HG03520 (cell line): ENCODE results near the gene MTX1.
A peak's percentile ranks its signal among the peaks of the same experiment; 100 is the strongest.
"Not testable (repeated sequence)": the region's sequence is repeated elsewhere in the genome, so short reads cannot be mapped to it uniquely, and the experiment has no call there.

ENCODE experiments used
- ATAC-seq: cut with Tn5 transposase; IDR thresholded peaks from one replicate; pipeline ENCODE4 v1.9.1; 2021; ENCODE audit warnings: mild to moderate bottlenecking, moderate library complexity; ENCODE audit not compliant: unreplicated experiment

The MTX1 gene

GRCh38 chr1:155186794-155187455 lies 21.6 kb upstream of the MTX1 start:
- no peak for ATAC-seq

DNA sequence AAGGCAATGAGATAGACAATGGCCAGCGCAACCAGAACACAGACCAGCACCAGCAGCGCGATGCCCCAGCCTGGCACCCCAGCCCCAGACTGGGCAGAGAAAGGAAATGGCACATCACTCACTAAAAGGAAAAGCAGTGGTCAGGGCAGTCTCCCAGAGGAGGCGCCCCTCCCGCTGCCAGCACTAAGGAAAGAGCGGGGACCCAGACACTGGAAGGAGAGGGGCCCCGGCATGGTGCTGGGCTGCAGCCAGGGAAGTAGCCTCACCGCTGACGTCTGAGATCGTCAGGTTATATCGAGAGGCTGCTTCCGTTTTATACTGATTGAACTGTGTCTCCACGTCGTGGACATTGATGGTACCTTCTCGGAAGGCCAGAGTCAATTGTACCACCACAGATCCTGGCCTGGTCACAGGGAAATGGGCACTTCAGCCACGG lies 21.0 kb upstream of the MTX1 start:
- no peak for ATAC-seq

GRCh38 chr1:155188268-155188667 lies 20.2 kb upstream of the MTX1 start:
- no peak for ATAC-seq

GRCh38 chr1:155189926-155190325 lies 18.6 kb upstream of the MTX1 start:
- not testable (repeated sequence) for ATAC-seq

GRCh38 chr1:155191904-155192303 lies 16.6 kb upstream of the MTX1 start:
- no peak for ATAC-seq

GRCh38 chr1:155192346-155193274 lies 15.9 kb upstream of the MTX1 start:
- no peak for ATAC-seq

DNA sequence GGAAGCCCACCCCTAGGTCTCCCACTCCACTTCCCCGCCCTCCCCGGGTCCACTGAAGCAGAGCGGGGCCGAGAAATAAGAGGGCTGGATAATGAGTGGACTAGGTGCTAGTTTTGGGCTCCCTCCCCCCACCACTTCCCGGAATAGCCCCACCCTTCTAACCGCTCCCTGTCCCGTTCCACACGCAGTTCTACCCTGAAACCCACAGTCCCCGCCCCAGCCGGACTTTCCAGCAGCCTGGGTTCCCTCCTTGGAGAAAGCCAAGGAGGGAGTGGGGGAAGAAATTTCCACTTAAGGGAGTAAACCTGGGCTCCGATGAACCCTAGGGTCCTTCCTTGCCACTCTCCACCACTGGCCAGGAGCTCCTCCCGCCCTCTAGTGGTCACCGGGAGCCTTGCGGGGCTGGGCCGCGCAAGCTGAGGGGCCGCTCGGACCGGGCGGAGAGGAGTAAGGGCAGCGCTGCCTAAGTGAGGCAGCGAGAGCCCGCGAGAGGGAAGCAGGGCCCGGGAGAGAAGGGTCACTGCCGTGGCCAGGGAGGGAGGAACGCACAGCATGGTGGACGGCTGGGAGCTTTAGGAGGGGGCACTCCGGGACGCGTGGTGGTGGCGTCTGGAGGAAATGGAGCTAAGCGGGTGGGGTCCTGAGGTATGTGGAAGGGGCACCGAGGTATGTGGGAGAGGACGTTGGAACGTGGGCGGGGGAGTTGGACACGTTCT lies 15.1 kb upstream of the MTX1 start:
- peak; percentile 61 for ATAC-seq

- not testable (repeated sequence) for ATAC-seq
Measured at GRCh38 chr1:155193991-155194240, 14.6 kb upstream of the MTX1 start.

DNA sequence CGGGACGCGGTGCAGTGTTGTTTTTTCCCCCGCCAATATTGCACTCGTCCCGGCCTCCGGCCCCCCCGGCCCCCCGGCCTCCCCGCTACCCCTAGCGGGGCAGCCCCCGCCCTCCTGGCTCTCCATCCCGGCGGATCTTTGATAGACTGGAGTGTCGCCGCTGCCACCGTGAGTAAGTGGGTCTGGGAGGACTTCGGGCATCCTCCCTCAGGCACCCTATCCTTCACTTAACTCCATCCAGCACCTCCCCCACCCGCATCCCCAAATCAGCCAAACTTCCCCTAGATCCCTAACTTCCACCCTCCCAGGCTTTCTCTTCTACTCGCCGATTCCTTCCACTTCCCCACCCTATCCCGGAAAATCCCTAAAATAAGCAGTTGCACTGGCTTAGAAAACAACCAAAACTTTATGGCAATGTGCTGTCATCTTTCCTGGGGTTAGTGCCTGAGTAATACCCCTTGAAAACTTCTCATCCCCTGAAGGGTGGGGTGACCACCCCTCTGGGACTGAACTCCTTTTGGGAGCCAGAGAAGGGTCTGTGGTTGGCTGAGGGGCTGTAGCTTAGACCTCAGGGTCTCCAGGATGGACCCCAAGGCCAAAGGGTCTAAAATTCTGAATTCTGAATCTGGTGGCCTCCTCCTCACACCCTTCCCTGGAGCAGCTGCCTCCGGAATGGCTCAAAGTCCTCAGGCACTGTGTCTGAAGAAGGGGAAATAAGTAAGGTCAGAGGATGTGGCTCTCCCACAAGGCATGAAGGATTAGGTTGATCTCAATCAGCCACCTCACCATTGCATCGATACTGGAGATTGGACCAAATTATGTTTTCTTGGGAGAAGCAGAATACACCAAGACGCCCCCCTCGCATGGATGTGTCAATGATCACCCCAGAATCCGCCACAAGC lies 13.0 kb upstream of the MTX1 start:
- ATAC-seq = no peak

- no peak for ATAC-seq
Measured at GRCh38 chr1:155196103-155196892, 12.2 kb upstream of the MTX1 start.

GRCh38 chr1:155196893-155197638 lies 11.4 kb upstream of the MTX1 start:
- ATAC-seq = no peak

- no peak for ATAC-seq
Measured at GRCh38 chr1:155197901-155198546, 10.5 kb upstream of the MTX1 start.

DNA sequence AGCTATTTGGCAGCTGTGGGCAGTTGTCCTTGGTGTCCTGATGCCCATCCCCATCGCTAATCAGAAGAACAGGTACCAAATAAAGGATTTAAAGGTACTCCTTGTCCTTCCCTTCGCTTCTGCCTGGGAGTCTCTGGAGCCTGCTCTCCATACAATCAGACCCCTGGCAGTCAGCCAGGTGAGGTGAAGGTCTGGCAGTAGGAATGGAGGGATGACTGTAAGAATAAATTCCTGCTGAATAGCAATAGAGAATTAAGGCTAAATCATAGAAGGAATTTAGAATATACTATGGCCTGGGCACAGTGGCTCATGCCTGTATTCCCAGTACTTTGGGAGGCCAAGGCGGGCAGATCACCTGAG lies 10.0 kb upstream of the MTX1 start:
- ATAC-seq = no peak

DNA sequence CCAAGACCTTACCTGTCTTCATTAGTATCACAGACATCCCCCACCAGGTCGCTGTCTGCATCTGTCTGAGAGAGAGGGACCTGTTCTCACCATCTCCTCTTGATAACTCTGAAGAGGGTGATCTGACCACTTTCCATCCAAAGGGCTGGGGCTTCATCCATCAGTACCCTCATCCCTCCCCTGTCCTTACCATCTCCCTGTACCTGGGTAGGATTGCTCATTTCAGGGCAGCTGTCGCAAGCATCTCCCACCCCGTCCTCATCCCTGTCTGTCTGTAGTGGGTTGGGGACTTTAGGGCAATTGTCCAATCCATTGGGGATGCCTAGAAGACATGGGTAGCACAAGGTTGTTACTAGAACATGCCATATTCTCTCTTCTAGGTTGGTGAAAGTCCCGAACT lies 8.7 kb upstream of the MTX1 start:
- ATAC-seq = no peak

DNA sequence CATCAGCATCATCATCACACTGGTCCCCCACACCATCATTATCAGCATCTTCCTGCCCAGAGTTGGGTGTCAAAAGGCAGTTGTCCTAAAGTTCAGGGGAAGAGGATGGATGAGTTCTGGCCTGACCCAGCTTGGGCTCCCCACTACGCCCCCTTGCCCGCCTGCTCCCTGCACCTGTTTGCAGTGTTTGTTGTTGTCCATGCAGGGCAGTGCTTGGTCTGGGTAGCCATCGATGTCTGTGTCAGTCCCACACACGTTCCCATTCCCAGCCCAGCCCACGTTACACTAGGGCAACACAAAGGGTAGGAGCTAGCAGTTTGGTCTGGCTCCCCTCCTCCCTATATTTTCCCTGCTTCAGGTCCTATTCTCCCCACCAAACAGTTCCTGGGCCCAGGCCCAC lies 7.6 kb upstream of the MTX1 start:
- ATAC-seq = no peak

- no peak for ATAC-seq
Measured at GRCh38 chr1:155202198-155202597, 6.3 kb upstream of the MTX1 start.

DNA sequence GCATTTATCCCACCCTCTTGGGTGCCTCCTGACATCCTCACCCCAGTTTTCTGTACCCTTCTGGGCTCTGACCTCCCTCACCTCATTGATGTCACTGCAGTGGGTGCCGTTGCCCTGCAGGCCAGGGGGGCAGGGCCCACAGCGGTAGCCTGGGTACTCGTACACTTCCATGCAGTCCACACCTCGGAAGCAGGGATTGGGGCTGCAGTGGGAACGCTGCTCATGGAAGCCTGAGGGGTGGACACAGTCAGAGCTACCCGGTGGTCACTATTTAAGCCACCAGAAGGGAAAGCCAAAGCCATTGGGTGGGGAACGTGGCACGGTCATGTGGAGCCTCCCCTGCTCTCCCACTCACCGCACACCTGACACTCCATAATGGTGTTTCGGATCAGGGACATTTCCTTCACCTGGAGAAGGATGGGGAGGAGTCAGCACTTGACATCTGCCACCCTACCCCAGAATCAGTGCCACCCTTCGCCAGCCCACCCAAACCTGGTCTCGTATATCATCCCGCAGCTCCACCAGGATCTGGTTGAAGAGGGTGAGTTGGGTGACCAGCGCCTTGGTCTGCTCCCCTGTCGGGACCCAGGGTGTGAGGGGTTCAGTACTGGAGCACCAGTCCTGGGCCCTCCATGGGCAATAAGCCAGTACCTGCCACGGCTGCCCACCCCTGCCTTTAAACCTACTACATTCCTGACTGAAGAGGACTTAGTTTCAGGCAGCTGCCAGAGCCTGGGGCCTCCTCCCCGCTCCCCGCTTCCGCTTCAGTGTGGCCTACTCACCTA lies 5.6 kb upstream of the MTX1 start:
- ATAC-seq = no peak

DNA sequence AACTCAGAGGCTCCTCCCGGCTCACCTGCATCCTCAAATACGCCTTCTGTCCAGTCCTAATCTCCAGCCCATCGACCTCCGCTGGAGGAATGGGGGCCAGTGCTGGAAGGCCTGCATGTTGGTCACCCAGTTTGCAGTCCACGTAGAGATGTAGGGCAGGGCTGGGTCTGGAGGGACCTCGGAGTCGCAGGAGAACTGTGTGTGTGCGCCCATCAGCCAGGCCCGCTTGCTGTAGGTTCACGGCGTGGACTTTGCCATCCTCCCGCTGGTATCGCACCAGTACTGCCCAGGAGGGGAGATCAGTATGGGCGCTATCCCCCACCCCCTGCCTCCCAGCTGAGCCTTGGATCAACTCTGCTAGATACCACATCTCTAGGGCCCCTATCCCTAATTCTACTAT lies 3.5 kb upstream of the MTX1 start:
- no peak for ATAC-seq
